H9 (cell line): Measurements from ENCODE around the gene CD81. TPM values are rescaled to one million over a fixed set of nuclear protein-coding genes. Genes with fewer than 3 reads are reported as not detected.

Experiments used
- DNase-seq: peaks from one replicate; pipeline ENCODE4 v3.0.0-alpha.2; 2017
- H2AFZ ChIP-seq: one replicate; pipeline ENCODE4 v1.6.1; 2013; ENCODE audit warnings: mild to moderate bottlenecking, low read length, control low read depth, moderate library complexity
- H2AK5ac ChIP-seq: 2 replicates; pipeline ENCODE4 v1.6.1; 2013; ENCODE audit warnings: low read length, control low read depth, mixed read lengths; ENCODE audit not compliant: insufficient read length
- H2BK120ac ChIP-seq: one replicate; pipeline ENCODE4 v1.6.1; 2013; ENCODE audit warnings: low read depth, mild to moderate bottlenecking, low read length, control low read depth, inconsistent platforms; ENCODE audit not compliant: poor library complexity, severe bottlenecking
- H2BK12ac ChIP-seq: 2 replicates; pipeline ENCODE4 v1.6.1; 2013; ENCODE audit warnings: low read length, control low read depth, mixed read lengths, low read depth; ENCODE audit not compliant: insufficient read length
- H2BK15ac ChIP-seq: 2 replicates; pipeline ENCODE4 v1.6.1; 2013; ENCODE audit warnings: low read depth, low read length, control low read depth
- H2BK20ac ChIP-seq: one replicate; pipeline ENCODE4 v1.6.1; 2013; ENCODE audit warnings: low read depth, mild to moderate bottlenecking, low read length, control low read depth, inconsistent platforms; ENCODE audit not compliant: poor library complexity, severe bottlenecking
- H2BK5ac ChIP-seq: 2 replicates; pipeline ENCODE4 v1.6.1; 2013; ENCODE audit warnings: low read length, control low read depth, mixed read lengths; ENCODE audit not compliant: insufficient read length
- H3K14ac ChIP-seq: 2 replicates; pipeline ENCODE4 v1.6.1; 2013; ENCODE audit warnings: low read length, control low read depth; ENCODE audit not compliant: insufficient read depth
- H3K18ac ChIP-seq: 2 replicates; pipeline ENCODE4 v1.6.1; 2013; ENCODE audit warnings: low read depth, mild to moderate bottlenecking, mixed read lengths, low read length, control low read depth; ENCODE audit not compliant: insufficient read length
- H3K23ac ChIP-seq: 2 replicates; pipeline ENCODE4 v1.6.1; 2013; ENCODE audit warnings: low read length, control low read depth, mixed read lengths, low read depth; ENCODE audit not compliant: insufficient read length
- H3K23me2 ChIP-seq: 2 replicates; pipeline ENCODE4 v1.6.1; 2013; ENCODE audit warnings: low read depth, mild to moderate bottlenecking, mixed read lengths, low read length, control low read depth; ENCODE audit not compliant: insufficient read length, poor library complexity, severe bottlenecking
- H3K27ac ChIP-seq: 2 replicates; pipeline ENCODE4 v1.5.1; 2013; ENCODE audit warnings: low read length, control low read depth, mixed read lengths, low read depth; ENCODE audit not compliant: insufficient read length
- H3K27me3 ChIP-seq: 2 replicates; pipeline ENCODE4 v1.6.1; 2013; ENCODE audit warnings: low read length, control low read depth, inconsistent platforms; ENCODE audit not compliant: insufficient read depth
- H3K4ac ChIP-seq: 2 replicates; pipeline ENCODE4 v1.6.1; 2013; ENCODE audit warnings: low read depth, mild to moderate bottlenecking, control low read depth, inconsistent platforms, low read length, moderate library complexity
- H3K4me1 ChIP-seq: 2 replicates; pipeline ENCODE4 v1.6.1; 2013; ENCODE audit warnings: low read length, control low read depth, inconsistent platforms; ENCODE audit not compliant: insufficient read depth
- H3K4me2 ChIP-seq: 2 replicates; pipeline ENCODE4 v1.6.1; 2013; ENCODE audit warnings: low read length, control low read depth, mixed read lengths; ENCODE audit not compliant: insufficient read length, insufficient read depth
- H3K56ac ChIP-seq: 2 replicates; pipeline ENCODE4 v1.6.1; 2013; ENCODE audit warnings: low read depth, mild to moderate bottlenecking, mixed read lengths, low read length, control low read depth; ENCODE audit not compliant: insufficient read length
- H3K79me1 ChIP-seq: 2 replicates; pipeline ENCODE4 v1.6.1; 2013; ENCODE audit warnings: low read depth, mild to moderate bottlenecking, moderate library complexity, low read length, control low read depth, inconsistent platforms; ENCODE audit not compliant: insufficient read depth, poor library complexity, severe bottlenecking
- H3K79me2 ChIP-seq: 2 replicates; pipeline ENCODE4 v1.6.1; 2013; ENCODE audit warnings: low read length, control low read depth, inconsistent platforms; ENCODE audit not compliant: insufficient read depth
- H3K9ac ChIP-seq: 2 replicates; pipeline ENCODE4 v1.6.1; 2013; ENCODE audit warnings: low read length, control low read depth, mixed read lengths; ENCODE audit not compliant: insufficient read length; ENCODE audit errors: extremely low read depth
- H3K9me3 ChIP-seq: one replicate; pipeline ENCODE4 v1.6.1; 2013; ENCODE audit warnings: low read depth, low read length, inconsistent platforms; ENCODE audit not compliant: control insufficient read depth
- H3T11ph ChIP-seq: one replicate; pipeline ENCODE4 v1.6.1; 2013; ENCODE audit warnings: mild to moderate bottlenecking, low read length, control low read depth, inconsistent platforms
- H4K20me1 ChIP-seq: one replicate; pipeline ENCODE4 v1.6.1; 2013; ENCODE audit not compliant: control insufficient read depth, insufficient read length, insufficient read depth
- H4K5ac ChIP-seq: 2 replicates; pipeline ENCODE4 v1.6.1; 2013; ENCODE audit warnings: low read depth, mild to moderate bottlenecking, mixed read lengths, low read length, control low read depth; ENCODE audit not compliant: insufficient read length
- H4K8ac ChIP-seq: replicated peaks from 2 replicates; pipeline ENCODE4 v1.6.1; 2013; ENCODE audit warnings: low read length, control low read depth, mixed read lengths, low read depth; ENCODE audit not compliant: insufficient read length
- H4K91ac ChIP-seq: 2 replicates; pipeline ENCODE4 v1.6.1; 2013; ENCODE audit warnings: low read depth, mild to moderate bottlenecking, moderate library complexity, mixed read lengths, low read length, control low read depth; ENCODE audit not compliant: insufficient read length
- H3K27ac Mint-ChIP-seq, 3 experiments: 2 replicates in 2 of 3; 3 replicates in 1 of 3; pipeline ENCODE4 v1.8.0; 2020 to 2021; ENCODE audit warnings: mixed read lengths in 3 of 3, mild to moderate bottlenecking in 1 of 3, moderate library complexity in 1 of 3
- H3K27me3 Mint-ChIP-seq: 2 replicates; pipeline ENCODE4 v1.8.0; 2021; ENCODE audit warnings: low read depth, mild to moderate bottlenecking, moderate library complexity, mixed read lengths
- H3K36me3 Mint-ChIP-seq, 3 experiments: 2 replicates in 2 of 3; 3 replicates in 1 of 3; pipeline ENCODE4 v1.8.0; 2020 to 2021; ENCODE audit warnings: low read depth in 3 of 3, mixed read lengths in 3 of 3; ENCODE audit not compliant: insufficient read depth in 1 of 3
- H3K4me1 Mint-ChIP-seq, 2 experiments: 2 replicates each; pipeline ENCODE4 v1.8.0; 2020; ENCODE audit warnings: mixed read lengths in 2 of 2
- H3K4me3 Mint-ChIP-seq, 2 experiments: 2 replicates in 1 of 2; 3 replicates in 1 of 2; pipeline ENCODE4 v1.8.0; 2020 to 2021; ENCODE audit warnings: mild to moderate bottlenecking in 2 of 2, mixed read lengths in 2 of 2, moderate library complexity in 1 of 2
- H3K9me3 Mint-ChIP-seq, 2 experiments: 2 replicates in 1 of 2; 3 replicates in 1 of 2; pipeline ENCODE4 v1.8.0; 2020; ENCODE audit warnings: mild to moderate bottlenecking in 2 of 2, mixed read lengths in 2 of 2, moderate library complexity in 1 of 2
- WGBS: extraction: QIAGEN DNeasy Blood & Tissue Kit; methylation state at CpG from one replicate; pipeline ENCODE4 v1.1.7; 2013; ENCODE audit warnings: missing lambda C conversion rate, low lambda C conversion rate, mixed read lengths; ENCODE audit not compliant: insufficient read length; ENCODE audit errors: extremely low coverage; 5-methylcytosine and 5-hydroxymethylcytosine counted together
- total RNA-seq: library from RNA; stranded (reverse); gene quantifications from 2 replicates; pipeline ENCODE4 v1.2.1, GENCODE V29; 2021
- TF ChIP-seq, protein P1 (sequence below): fragments of 200-600 bp; sonication (generic); conservative IDR thresholded peaks from 3 replicates; pipeline ENCODE4 v1.8.0; 2021; ENCODE audit warnings: antibody characterized with exemption, mild to moderate bottlenecking

The CD81 gene
- total RNA-seq, 1 experiment from 2014 or later: 246 TPM

- Histone ChIP-seq H2BK120ac (no peak overlapping the region), H4K5ac (no peak overlapping the region), H3K23ac (no peak overlapping the region), H3K14ac (no peak overlapping the region), H3K18ac (no peak overlapping the region), H3K27ac (no peak overlapping the region), H4K8ac (no peak overlapping the region), H3K56ac (no peak overlapping the region), H3K4me2 (no peak overlapping the region), H4K20me1 (no peaks in the 10 kb centered on the region), H3K4ac (no peak overlapping the region), H4K91ac (no peak overlapping the region), H2BK20ac (no peak overlapping the region), H3K79me1 (no peaks in the 10 kb centered on the region), H3K9me3 (no peaks in the 10 kb centered on the region), H2AK5ac (no peak overlapping the region), H3K23me2 (no peaks in the 10 kb centered on the region), H2AFZ (no peak overlapping the region), H2BK12ac (no peak overlapping the region), H3K79me2 (no peaks in the 10 kb centered on the region), H2BK5ac (no peak overlapping the region), H2BK15ac (no peak overlapping the region), H3T11ph (no peak overlapping the region), H3K9ac (no peak overlapping the region), H3K4me1 (no peaks in the 10 kb centered on the region), H3K27me3 (no peaks in the 10 kb centered on the region)
- no peaks in the 10 kb centered on the region; a peak in 1 of 5 replicates for H3K9me3 Mint-ChIP-seq
- no CpG with 5 or more reads among the region's 42 CpGs for WGBS
- H3K36me3 Mint-ChIP-seq: no peaks in the 10 kb centered on the region
- no peak for DNase-seq
- TF ChIP-seq, protein P1, sequence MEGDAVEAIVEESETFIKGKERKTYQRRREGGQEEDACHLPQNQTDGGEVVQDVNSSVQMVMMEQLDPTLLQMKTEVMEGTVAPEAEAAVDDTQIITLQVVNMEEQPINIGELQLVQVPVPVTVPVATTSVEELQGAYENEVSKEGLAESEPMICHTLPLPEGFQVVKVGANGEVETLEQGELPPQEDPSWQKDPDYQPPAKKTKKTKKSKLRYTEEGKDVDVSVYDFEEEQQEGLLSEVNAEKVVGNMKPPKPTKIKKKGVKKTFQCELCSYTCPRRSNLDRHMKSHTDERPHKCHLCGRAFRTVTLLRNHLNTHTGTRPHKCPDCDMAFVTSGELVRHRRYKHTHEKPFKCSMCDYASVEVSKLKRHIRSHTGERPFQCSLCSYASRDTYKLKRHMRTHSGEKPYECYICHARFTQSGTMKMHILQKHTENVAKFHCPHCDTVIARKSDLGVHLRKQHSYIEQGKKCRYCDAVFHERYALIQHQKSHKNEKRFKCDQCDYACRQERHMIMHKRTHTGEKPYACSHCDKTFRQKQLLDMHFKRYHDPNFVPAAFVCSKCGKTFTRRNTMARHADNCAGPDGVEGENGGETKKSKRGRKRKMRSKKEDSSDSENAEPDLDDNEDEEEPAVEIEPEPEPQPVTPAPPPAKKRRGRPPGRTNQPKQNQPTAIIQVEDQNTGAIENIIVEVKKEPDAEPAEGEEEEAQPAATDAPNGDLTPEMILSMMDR: no peak
- no peak overlapping the region; a peak in 1 of 7 replicates for H3K27ac Mint-ChIP-seq
- H3K27me3 Mint-ChIP-seq: peaks cover 7% of the 10 kb centered on the region
- no peak overlapping the region for H3K4me3 Mint-ChIP-seq
- H3K4me1 Mint-ChIP-seq: no peaks in the 10 kb centered on the region
Measured at GRCh38 chr11:2409611-2410468, 32.7 kb downstream of the CD81 start.
